Hepatocyte (in vitro differentiated cells): Measurements from ENCODE around the gene ULK4. TPM values are rescaled to one million over a fixed set of nuclear protein-coding genes. Genes with fewer than 3 reads are reported as not detected.
"Not testable (repeated sequence)": the region's sequence is repeated elsewhere in the genome, so short reads cannot be mapped to it uniquely, and the experiment has no call there.

Experiments
- DNase-seq: peaks from one replicate; pipeline ENCODE4 v3.0.0-alpha.2; 2016; ENCODE audit warnings: low spot score
- H2AFZ ChIP-seq: fragments of 200-600 bp; sonication (generic); 2 replicates; pipeline ENCODE4 v1.6.0; 2016; ENCODE audit warnings: antibody characterized with exemption, mild to moderate bottlenecking
- H3K27ac ChIP-seq: fragments of 200-600 bp; sonication (generic); 2 replicates; pipeline ENCODE4 v1.5.1; 2016; ENCODE audit warnings: mild to moderate bottlenecking
- H3K27me3 ChIP-seq: fragments of 200-600 bp; sonication (generic); 2 replicates; pipeline ENCODE4 v1.6.1; 2016
- H3K36me3 ChIP-seq: fragments of 200-600 bp; sonication (generic); replicated peaks from 2 replicates; pipeline ENCODE4 v1.5.1; 2016; ENCODE audit warnings: low read depth; ENCODE audit not compliant: insufficient read depth
- H3K4me1 ChIP-seq: fragments of 200-600 bp; sonication (generic); 2 replicates; pipeline ENCODE4 v1.5.1; 2016; ENCODE audit warnings: mild to moderate bottlenecking, moderate library complexity; ENCODE audit not compliant: insufficient read depth
- H3K4me2 ChIP-seq: fragments of 200-600 bp; sonication (generic); 2 replicates; pipeline ENCODE4 v1.6.0; 2016
- H3K4me3 ChIP-seq: fragments of 200-600 bp; sonication (generic); 2 replicates; pipeline ENCODE4 v1.5.1; 2016; ENCODE audit warnings: mild to moderate bottlenecking
- H3K79me2 ChIP-seq: fragments of 200-600 bp; sonication (generic); 2 replicates; pipeline ENCODE4 v1.6.0; 2017; ENCODE audit warnings: mild to moderate bottlenecking
- H3K9me2 ChIP-seq: fragments of 200-600 bp; sonication (generic); replicated peaks from 2 replicates; pipeline ENCODE4 v1.6.0; 2017; ENCODE audit warnings: mild to moderate bottlenecking; ENCODE audit not compliant: insufficient read depth
- H3K9me3 ChIP-seq: fragments of 200-600 bp; sonication (generic); 2 replicates; pipeline ENCODE4 v1.5.1; 2016; ENCODE audit warnings: low read depth, mild to moderate bottlenecking
- H4K20me1 ChIP-seq: fragments of 200-600 bp; sonication (generic); 2 replicates; pipeline ENCODE4 v1.6.0; 2016; ENCODE audit warnings: mild to moderate bottlenecking; ENCODE audit not compliant: insufficient read depth, poor library complexity, severe bottlenecking
- CTCF ChIP-seq: fragments of 200-600 bp; sonication (generic); IDR thresholded peaks from 2 replicates; pipeline ENCODE4 v1.5.1; 2016; ENCODE audit warnings: antibody characterized with exemption, mild to moderate bottlenecking; ENCODE audit not compliant: poor library complexity
- EZH2 ChIP-seq: fragments of 200-600 bp; sonication (generic); IDR thresholded peaks from 2 replicates; pipeline ENCODE4 v1.6.1; 2016; ENCODE audit warnings: antibody characterized with exemption, mild to moderate bottlenecking, borderline replicate concordance
- EZH2phosphoT487 ChIP-seq: fragments of 200-600 bp; sonication (generic); IDR thresholded peaks from one replicate; pipeline ENCODE4 v1.6.1; 2018; ENCODE audit warnings: antibody characterized with exemption, mild to moderate bottlenecking, low read depth, moderate library complexity; ENCODE audit not compliant: unreplicated experiment, severe bottlenecking
- WGBS: methylation state at CpG from one replicate; pipeline ENCODE4 v1.1.6; 2016; ENCODE audit warnings: low lambda C conversion rate; ENCODE audit errors: missing lambda C conversion rate; 5-methylcytosine and 5-hydroxymethylcytosine counted together
- polyA plus RNA-seq: library from polyadenylated mRNA; unstranded; fragments of >200 nt; fragmentation: Nextera tagmentation; extraction: Ambion mirVana; gene quantifications from 2 replicates; pipeline ENCODE4 v1.2.1, GENCODE V29; 2016
- total RNA-seq: library from RNA; depleted of rRNA; stranded (reverse); fragments of >200 nt; gene quantifications from 2 replicates; pipeline ENCODE4 v1.2.3, GENCODE V29; 2014

The ULK4 gene
- total and polyA plus RNA-seq, 2 experiments from 2014 or later: 3.8 to 9.1 TPM

GRCh38 chr3:41872157-41872556, 89.7 kb downstream of the ULK4 start:
- no peak for DNase-seq
- Histone ChIP-seq H3K4me1 (no peaks in the 10 kb centered on the region), H3K4me2 (no peak overlapping the region), H3K4me3 (no peak overlapping the region), H4K20me1 (no peaks in the 10 kb centered on the region), H3K79me2 (no peaks in the 10 kb centered on the region), H3K9me3 (peaks cover 3% of the 10 kb centered on the region), H3K9me2 (no peaks in the 10 kb centered on the region), H3K27ac (no peak overlapping the region), H2AFZ (no peak overlapping the region), H3K27me3 (no peaks in the 10 kb centered on the region), H3K36me3 (no peaks in the 10 kb centered on the region)
- 39% methylated on average over 1 of the region's 1 CpG for WGBS
- TF ChIP-seq EZH2phosphoT487: no peak
- TF ChIP-seq CTCF: no peak
- TF ChIP-seq EZH2: no peak

DNA sequence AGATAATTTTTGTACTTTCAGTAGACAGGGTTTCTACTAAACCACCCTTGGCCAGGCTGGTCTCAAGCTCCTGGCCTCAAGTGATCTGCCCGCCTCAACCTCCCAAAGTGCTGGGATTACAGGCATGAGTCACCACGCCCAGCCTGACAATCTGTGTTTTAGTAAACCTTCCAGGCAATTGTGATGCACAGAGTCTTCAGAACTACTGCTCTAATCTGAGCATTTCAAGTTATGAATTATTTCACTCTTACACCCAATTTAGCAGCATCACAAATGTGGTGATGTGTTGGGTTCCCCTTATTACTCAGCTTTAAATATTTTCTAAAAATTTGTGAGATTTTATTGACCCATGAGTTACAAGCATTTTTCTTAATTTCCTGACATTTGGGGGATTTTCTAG, 94.4 kb downstream of the ULK4 start:
- H3K4me1 ChIP-seq: no peaks in the 10 kb centered on the region
- H3K36me3 ChIP-seq: no peaks in the 10 kb centered on the region
- no peak for DNase-seq
- H3K27ac ChIP-seq: no peak overlapping the region
- no peaks in the 10 kb centered on the region for H3K9me2 ChIP-seq
- TF ChIP-seq EZH2 (no peak), EZH2phosphoT487 (no peak)
- H2AFZ ChIP-seq: no peak overlapping the region
- 98% methylated on average over 2 of the region's 2 CpGs for WGBS
- no peaks in the 10 kb centered on the region for H3K79me2 ChIP-seq
- no peaks in the 10 kb centered on the region for H4K20me1 ChIP-seq
- no peaks in the 10 kb centered on the region for H3K27me3 ChIP-seq
- H3K4me3 ChIP-seq: no peak overlapping the region
- peaks cover 3% of the 10 kb centered on the region for H3K9me3 ChIP-seq
- H3K4me2 ChIP-seq: no peak overlapping the region

GRCh38 chr3:41866298-41866697, 95.6 kb downstream of the ULK4 start:
- H2AFZ ChIP-seq: no peak overlapping the region
- no peaks in the 10 kb centered on the region for H4K20me1 ChIP-seq
- H3K9me3 ChIP-seq: peaks cover 3% of the 10 kb centered on the region
- no peak for TF ChIP-seq EZH2
- no peak for TF ChIP-seq CTCF
- no peak for TF ChIP-seq EZH2phosphoT487
- no peaks in the 10 kb centered on the region for H3K27me3 ChIP-seq
- H3K4me3 ChIP-seq: no peak overlapping the region
- H3K36me3 ChIP-seq: no peaks in the 10 kb centered on the region
- no peaks in the 10 kb centered on the region for H3K9me2 ChIP-seq
- no peak for DNase-seq
- 98% methylated on average over 6 of the region's 6 CpGs for WGBS
- no peaks in the 10 kb centered on the region for H3K79me2 ChIP-seq
- H3K4me2 ChIP-seq: no peak overlapping the region
- no peaks in the 10 kb centered on the region for H3K4me1 ChIP-seq
- H3K27ac ChIP-seq: no peak overlapping the region

DNA sequence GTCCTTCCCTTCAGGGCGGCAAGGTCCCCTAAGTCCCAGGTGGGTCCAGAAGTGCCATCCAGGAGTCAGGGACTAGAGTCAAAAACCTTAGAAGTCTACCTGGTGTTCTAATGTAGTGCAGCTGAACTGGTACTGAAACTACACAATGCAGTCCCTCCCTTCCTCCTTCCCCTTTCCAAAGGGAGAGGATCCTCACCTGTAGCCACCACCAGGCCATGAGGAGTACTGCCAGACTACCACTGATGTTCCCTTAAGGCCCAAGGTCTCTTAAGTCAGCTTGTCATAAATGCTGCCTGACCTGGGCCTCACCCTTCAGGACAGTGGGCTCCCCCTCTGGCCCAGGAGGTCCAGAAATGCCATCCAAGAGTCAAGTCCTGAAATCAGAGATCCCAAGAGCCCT, 98.9 kb downstream of the ULK4 start:
- Histone ChIP-seq H2AFZ (no peak overlapping the region), H3K27ac (no peak overlapping the region), H3K27me3 (no peaks in the 10 kb centered on the region), H3K9me2 (no peaks in the 10 kb centered on the region), H3K9me3 (no peaks in the 10 kb centered on the region), H3K4me3 (no peak overlapping the region), H3K79me2 (no peaks in the 10 kb centered on the region), H3K4me2 (no peak overlapping the region), H3K4me1 (no peaks in the 10 kb centered on the region), H4K20me1 (no peaks in the 10 kb centered on the region), H3K36me3 (no peaks in the 10 kb centered on the region)
- WGBS: 100% methylated on average over 1 of the region's 1 CpG
- no peak for TF ChIP-seq CTCF
- no peak for TF ChIP-seq EZH2
- TF ChIP-seq EZH2phosphoT487: no peak
- no peak for DNase-seq

GRCh38 chr3:41860489-41860888, 101.4 kb downstream of the ULK4 start:
- H3K27ac ChIP-seq, H3K9me2 ChIP-seq, H3K9me3 ChIP-seq, H3K79me2 ChIP-seq, H3K36me3 ChIP-seq, H4K20me1 ChIP-seq, H3K4me2 ChIP-seq, H3K4me3 ChIP-seq, H2AFZ ChIP-seq, DNase-seq, H3K4me1 ChIP-seq, H3K27me3 ChIP-seq: not testable (repeated sequence)
- 96% methylated on average over 2 of the region's 2 CpGs for WGBS
